Measurements from ENCODE around the gene DISP3.
"Not testable (repeated sequence)": the region's sequence is repeated elsewhere in the genome, so short reads cannot be mapped to it uniquely, and the experiment has no call there.

Gene DISP3

DNA sequence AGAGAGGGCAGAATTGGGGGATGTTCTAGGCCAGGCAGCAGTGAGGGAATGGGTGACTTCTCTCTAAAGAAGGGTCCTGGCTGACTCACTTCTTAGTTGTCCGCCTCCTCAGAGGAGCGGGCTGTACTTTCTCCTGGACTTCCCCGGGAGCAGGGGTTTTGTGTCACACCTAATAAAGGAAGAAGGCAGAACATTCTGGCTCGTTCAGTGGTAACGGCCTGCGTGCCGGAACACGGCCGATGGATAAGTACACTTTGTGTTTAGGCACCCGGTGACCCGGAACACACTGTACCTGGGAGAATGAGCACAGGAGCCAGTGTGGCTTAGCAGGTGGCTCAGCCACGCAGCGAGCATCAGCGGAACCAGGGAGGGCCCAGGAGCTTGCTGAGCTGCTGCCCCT lies 90.6 kb downstream of the DISP3 start:
- in situ Hi-C loops (cut with MboI; ENCODE audit: low sequenced_read_pairs) = no loop called here

- in situ Hi-C loops (cut with MboI; ENCODE audit: low sequenced_read_pairs) = no loop called here
Observed at GRCh38 chr1:11569954-11570353, 91.0 kb downstream of the DISP3 start.

GRCh38 chr1:11570821-11571380 lies 91.9 kb downstream of the DISP3 start:
- in situ Hi-C loops (cut with MboI; ENCODE audit: low sequenced_read_pairs) = no loop called here

DNA sequence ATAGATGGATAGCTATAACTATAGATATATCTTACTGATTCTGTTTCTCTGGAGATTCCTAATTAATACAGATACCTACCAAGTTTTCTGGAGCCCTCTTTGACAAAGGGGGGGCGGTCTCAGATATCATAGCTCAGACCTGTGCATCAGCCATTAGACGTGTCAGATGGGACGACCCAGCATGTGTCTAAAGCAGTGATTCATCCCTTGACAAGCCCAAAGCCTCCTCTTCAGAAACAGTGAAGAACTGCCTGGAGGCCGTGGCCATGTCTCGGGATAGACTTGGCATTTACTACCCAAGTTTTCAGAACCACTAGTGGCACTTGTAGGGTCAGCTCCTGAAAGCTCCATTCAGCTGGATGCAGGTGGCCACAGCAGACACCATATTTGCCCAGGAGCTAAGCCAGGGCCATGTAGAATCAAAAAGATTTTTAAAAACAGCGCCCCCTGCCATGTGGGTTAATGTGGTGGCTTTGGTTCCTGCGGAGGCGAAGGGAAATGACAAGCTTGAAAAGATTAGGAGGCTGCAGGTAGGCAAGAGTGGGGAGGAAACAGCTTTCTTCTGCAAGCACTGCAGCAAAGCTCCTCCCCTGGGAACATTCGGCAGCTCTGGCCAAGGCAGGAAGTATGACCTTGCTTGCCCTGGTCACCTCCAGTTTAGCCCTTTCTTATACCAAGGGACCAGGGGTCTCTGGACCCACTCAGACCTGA lies 93.1 kb downstream of the DISP3 start:
- in situ Hi-C loops (cut with MboI; ENCODE audit: low sequenced_read_pairs) = no loop called here

GRCh38 chr1:11573116-11573692 lies 94.2 kb downstream of the DISP3 start:
- in situ Hi-C loops (cut with MboI; ENCODE audit: low sequenced_read_pairs) = no loop called here

DNA sequence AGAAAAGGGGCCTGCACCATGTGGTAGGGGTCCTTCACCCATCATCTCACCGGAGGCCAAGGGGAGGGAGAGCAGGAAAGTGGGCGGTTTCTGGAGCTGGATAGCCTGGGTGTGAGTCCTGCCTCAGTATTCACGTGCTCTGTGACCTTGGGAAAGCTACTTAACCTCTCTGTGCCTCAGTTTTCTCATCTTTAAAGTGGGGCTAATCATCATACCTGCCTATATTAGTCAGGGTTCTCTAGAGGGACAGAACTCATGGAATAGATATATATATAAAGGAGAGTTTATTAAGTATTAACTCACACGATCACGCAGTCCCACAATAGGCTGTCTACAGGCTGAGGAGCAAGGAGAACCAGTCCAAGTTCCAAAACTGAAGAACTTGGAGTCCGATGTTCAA lies 96.6 kb downstream of the DISP3 start:
- in situ Hi-C loops (cut with MboI; ENCODE audit: low sequenced_read_pairs) = no loop called here

GRCh38 chr1:11576109-11576875 lies 97.3 kb downstream of the DISP3 start:
- in situ Hi-C loops (cut with MboI; ENCODE audit: low sequenced_read_pairs) = no loop called here

DNA sequence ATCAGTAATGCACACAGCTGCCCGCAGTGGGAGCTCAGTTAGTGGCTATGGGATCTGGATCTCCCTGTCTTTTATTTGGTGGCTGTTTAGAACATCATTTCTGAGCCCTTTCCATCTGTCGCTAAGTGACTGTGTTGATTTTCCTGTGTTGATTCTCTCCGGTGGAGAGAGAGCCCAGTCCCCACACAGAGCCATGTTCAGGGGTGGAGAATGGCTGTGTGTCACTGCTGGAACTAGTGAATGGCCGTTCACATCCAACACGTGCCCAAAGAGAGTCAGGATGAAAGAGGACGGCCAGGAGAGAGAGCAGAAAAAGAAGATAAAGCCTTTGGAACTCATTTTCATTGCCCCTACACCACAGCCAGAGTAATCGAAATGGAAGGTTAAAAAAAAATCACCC lies 99.0 kb downstream of the DISP3 start:
- in situ Hi-C loops (cut with MboI; ENCODE audit: low sequenced_read_pairs) = no loop called here

GRCh38 chr1:11579506-11579905 lies 100.6 kb downstream of the DISP3 start:
- in situ Hi-C loops (cut with MboI; ENCODE audit: low sequenced_read_pairs) = no loop called here

GRCh38 chr1:11580049-11580448 lies 101.1 kb downstream of the DISP3 start:
- in situ Hi-C loops (cut with MboI; ENCODE audit: low sequenced_read_pairs) = not testable (repeated sequence)

- in situ Hi-C loops (cut with MboI; ENCODE audit: low sequenced_read_pairs) = no loop called here
Observed at GRCh38 chr1:11581445-11581991, 102.6 kb downstream of the DISP3 start.

GRCh38 chr1:11585389-11585788 lies 106.4 kb downstream of the DISP3 start:
- in situ Hi-C loops (cut with MboI; ENCODE audit: low sequenced_read_pairs) = no loop called here
